Hepatocyte (in vitro differentiated cells): Measurements from ENCODE around the gene GJD2.

Experiments used
- CTCF ChIP-seq: fragments of 200-600 bp; sonication (generic); IDR thresholded peaks from 2 replicates; pipeline ENCODE4 v1.5.1; 2016; ENCODE audit warnings: antibody characterized with exemption, mild to moderate bottlenecking; ENCODE audit not compliant: poor library complexity
- EZH2 ChIP-seq: fragments of 200-600 bp; sonication (generic); IDR thresholded peaks from 2 replicates; pipeline ENCODE4 v1.6.1; 2016; ENCODE audit warnings: antibody characterized with exemption, mild to moderate bottlenecking, borderline replicate concordance

- no peak for TF ChIP-seq CTCF
- no peak for TF ChIP-seq EZH2
These were observed 24.9 kb downstream of the GJD2 start for GRCh38 chr15:34729886-34730285.
